ENCODE results near the gene FGF21.

The FGF21 gene

DNA sequence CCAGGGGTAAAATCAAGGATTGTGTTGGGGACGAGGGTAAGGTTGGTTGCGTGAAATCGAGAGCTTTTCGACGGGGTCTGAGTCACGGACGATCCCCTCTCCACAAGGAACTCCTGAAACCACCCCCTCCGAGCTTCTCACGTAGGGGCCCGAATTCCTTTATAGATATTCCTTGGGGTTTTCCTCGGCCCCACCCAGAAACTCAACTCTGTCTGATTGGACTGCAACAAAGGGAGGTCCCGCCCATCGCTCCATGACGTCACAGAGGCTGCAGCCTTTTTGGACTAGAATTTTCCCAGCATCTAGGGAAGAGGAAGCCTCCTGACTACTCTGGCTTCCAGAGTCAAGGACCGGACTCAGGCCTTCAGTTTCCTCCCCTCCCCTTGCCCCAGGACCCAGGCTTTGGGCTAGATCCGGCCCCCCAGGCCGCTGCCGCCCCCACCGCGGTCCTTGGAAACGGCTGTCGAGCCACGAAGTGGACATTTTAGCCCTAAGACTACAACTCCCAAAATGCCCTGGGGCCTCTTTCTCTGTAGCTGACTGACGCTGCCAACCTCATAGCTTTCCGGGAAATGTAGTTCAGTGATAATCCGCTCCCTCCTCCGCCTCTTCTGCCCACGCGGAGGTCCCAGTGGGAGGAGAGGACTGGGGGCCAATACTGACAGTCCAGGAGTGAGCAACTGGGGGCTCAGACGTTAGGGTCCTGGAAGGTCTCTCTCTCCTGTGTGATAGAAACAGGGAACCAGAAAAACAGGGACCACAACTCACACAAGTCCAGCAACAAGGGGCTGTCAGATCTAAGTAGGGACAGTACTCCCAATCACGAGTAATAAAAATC lies 8.4 kb upstream of the FGF21 start, which contains the start of gene IZUMO1 (continued):
- TF ChIP-seq MEIS1 (CRISPR knock-in tag; IDR thresholded peaks at IDR 0.05; ENCODE audit: borderline replicate concordance) (no peak), SP2 (tag by site-specific recombination; IDR thresholded peaks at IDR 0.05) (peak; percentile 52), ZFP41 (tag by site-specific recombination; IDR thresholded peaks at IDR 0.05; ENCODE audit: borderline replicate concordance) (no peak), ZNF785 (tag by site-specific recombination; IDR thresholded peaks at IDR 0.05) (no peak), SCRT2 (tag by site-specific recombination; IDR thresholded peaks at IDR 0.05) (no peak), ZBTB21 (tag by site-specific recombination; IDR thresholded peaks at IDR 0.05) (peak; percentile 89), ZNF214 (tag by site-specific recombination; IDR thresholded peaks at IDR 0.05; ENCODE audit: borderline replicate concordance) (no peak), GLIS1 (tag by site-specific recombination; IDR thresholded peaks at IDR 0.05) (peak; percentile 63), ZBTB17 (tag by site-specific recombination; IDR thresholded peaks at IDR 0.05) (peak; percentile 79), KLF10 (tag by site-specific recombination; IDR thresholded peaks at IDR 0.05) (no peak), ZNF76 (tag by site-specific recombination; IDR thresholded peaks at IDR 0.05; ENCODE audit: borderline replicate concordance, low read depth) (peak; percentile 96)
- TF ChIP-seq, protein P1, sequence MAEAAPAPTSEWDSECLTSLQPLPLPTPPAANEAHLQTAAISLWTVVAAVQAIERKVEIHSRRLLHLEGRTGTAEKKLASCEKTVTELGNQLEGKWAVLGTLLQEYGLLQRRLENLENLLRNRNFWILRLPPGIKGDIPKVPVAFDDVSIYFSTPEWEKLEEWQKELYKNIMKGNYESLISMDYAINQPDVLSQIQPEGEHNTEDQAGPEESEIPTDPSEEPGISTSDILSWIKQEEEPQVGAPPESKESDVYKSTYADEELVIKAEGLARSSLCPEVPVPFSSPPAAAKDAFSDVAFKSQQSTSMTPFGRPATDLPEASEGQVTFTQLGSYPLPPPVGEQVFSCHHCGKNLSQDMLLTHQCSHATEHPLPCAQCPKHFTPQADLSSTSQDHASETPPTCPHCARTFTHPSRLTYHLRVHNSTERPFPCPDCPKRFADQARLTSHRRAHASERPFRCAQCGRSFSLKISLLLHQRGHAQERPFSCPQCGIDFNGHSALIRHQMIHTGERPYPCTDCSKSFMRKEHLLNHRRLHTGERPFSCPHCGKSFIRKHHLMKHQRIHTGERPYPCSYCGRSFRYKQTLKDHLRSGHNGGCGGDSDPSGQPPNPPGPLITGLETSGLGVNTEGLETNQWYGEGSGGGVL (tag by site-specific recombination; IDR thresholded peaks at IDR 0.05): no peak
- TF ChIP-seq, protein P2, sequence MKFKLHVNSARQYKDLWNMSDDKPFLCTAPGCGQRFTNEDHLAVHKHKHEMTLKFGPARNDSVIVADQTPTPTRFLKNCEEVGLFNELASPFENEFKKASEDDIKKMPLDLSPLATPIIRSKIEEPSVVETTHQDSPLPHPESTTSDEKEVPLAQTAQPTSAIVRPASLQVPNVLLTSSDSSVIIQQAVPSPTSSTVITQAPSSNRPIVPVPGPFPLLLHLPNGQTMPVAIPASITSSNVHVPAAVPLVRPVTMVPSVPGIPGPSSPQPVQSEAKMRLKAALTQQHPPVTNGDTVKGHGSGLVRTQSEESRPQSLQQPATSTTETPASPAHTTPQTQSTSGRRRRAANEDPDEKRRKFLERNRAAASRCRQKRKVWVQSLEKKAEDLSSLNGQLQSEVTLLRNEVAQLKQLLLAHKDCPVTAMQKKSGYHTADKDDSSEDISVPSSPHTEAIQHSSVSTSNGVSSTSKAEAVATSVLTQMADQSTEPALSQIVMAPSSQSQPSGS (tag by site-specific recombination; IDR thresholded peaks at IDR 0.05; ENCODE audit: low read depth): peak; percentile 95

DNA sequence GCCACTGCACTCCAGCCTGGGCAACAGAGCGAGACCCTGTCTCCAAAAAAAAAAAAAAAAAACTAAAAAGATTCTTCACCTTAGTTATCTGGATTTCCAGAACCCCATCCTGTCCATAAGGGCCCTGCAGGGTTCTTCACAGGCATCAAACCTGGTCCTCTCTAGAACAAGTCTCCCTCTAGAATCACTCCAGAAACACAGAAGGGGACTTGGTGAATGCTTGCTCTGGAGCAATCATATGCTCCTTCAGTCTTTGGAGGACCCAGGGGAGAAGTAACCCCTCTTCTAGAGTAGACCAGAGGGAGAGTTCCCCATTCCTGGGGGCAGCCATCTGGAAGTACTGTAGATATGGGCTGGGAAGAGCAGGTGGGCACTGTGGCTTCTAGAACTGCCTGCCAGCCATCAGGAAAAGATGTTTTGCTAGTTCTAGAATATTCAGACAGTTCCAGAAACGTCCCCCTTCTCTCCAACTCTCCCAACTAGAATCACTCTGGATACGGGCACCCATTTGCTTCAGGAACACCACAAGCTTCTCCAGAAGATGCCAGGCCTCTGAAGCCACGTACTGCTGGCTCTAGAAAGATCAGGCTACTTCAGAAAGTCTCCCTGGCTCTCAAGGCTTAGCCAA lies 5.6 kb upstream of the FGF21 start:
- Histone ChIP-seq H3K4me1 (ENCODE audit: control insufficient read depth, insufficient read depth, low read length) (peaks cover 3% of the 10 kb centered on the region; the same call in 1 of the 2 replicates), H3K9me3 (ENCODE audit: control insufficient read depth, insufficient read depth, low read depth, low read length) (no peaks in the 10 kb centered on the region), H3K4me3 (ENCODE audit: low read depth, low read length) (no peak overlapping the region), H3K36me3 (ENCODE audit: control insufficient read depth in 2 of 2, insufficient read depth in 1 of 2, low read length in 2 of 2) (no peaks in the 10 kb centered on the region), H3K27ac (ENCODE audit: extremely low read depth, low read depth, low read length) (no peak overlapping the region)
- TF ChIP-seq ZNF843 (tag by site-specific recombination; IDR thresholded peaks at IDR 0.05): no peak
- TF ChIP-seq, protein P3, sequence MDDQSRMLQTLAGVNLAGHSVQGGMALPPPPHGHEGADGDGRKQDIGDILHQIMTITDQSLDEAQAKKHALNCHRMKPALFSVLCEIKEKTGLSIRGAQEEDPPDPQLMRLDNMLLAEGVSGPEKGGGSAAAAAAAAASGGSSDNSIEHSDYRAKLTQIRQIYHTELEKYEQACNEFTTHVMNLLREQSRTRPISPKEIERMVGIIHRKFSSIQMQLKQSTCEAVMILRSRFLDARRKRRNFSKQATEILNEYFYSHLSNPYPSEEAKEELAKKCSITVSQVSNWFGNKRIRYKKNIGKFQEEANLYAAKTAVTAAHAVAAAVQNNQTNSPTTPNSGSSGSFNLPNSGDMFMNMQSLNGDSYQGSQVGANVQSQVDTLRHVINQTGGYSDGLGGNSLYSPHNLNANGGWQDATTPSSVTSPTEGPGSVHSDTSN (CRISPR knock-in tag; IDR thresholded peaks at IDR 0.05): no peak
- no peak for TF ChIP-seq MZF1 (tag by site-specific recombination; IDR thresholded peaks at IDR 0.05; ENCODE audit: borderline replicate concordance)
- TF ChIP-seq ZNF404 (tag by site-specific recombination; IDR thresholded peaks at IDR 0.05): no peak
- TF ChIP-seq ZNF169 (tag by site-specific recombination; IDR thresholded peaks at IDR 0.05): no peak
- ChIA-PET POLR2A (no interaction called here), CTCF (no interaction called here)

DNA sequence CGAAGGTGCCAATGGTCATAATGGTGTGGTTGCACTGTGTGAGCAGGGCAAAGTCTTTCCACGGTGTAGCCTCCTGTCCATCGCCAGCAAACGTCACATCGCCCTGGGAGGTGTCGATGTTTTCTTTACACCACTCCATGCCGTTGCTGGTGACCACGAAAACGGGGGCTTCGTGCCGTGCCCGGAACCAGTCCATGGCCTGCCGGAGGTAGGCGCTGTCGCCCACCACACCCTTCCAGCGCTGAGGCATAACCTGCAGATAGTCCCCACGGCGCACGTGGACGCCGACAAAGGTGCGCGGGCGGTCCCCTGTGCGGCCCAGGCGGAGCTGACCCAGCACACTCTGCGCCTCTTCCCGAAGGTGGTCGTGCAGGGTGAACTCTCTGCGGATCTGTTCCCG lies 5.0 kb upstream of the FGF21 start:
- Histone ChIP-seq H3K4me3 (ENCODE audit: low read depth, low read length) (no peak overlapping the region), H3K9me3 (ENCODE audit: control insufficient read depth, insufficient read depth, low read depth, low read length) (no peaks in the 10 kb centered on the region), H3K36me3 (ENCODE audit: control insufficient read depth in 2 of 2, insufficient read depth in 1 of 2, low read length in 2 of 2) (no peaks in the 10 kb centered on the region), H3K27ac (ENCODE audit: extremely low read depth, low read depth, low read length) (no peak overlapping the region), H3K4me1 (ENCODE audit: control insufficient read depth, insufficient read depth, low read length) (peaks cover 3% of the 10 kb centered on the region; the same call in 1 of the 2 replicates)
- ChIA-PET CTCF (interaction anchor here (0.6 to 1.5 kb wide), 2 partner anchors 23 to 76 kb away, joined by 3 to 5 read pairs; no protein-coding TSS in a partner anchor), POLR2A (no interaction called here)
- TF ChIP-seq, protein P4, sequence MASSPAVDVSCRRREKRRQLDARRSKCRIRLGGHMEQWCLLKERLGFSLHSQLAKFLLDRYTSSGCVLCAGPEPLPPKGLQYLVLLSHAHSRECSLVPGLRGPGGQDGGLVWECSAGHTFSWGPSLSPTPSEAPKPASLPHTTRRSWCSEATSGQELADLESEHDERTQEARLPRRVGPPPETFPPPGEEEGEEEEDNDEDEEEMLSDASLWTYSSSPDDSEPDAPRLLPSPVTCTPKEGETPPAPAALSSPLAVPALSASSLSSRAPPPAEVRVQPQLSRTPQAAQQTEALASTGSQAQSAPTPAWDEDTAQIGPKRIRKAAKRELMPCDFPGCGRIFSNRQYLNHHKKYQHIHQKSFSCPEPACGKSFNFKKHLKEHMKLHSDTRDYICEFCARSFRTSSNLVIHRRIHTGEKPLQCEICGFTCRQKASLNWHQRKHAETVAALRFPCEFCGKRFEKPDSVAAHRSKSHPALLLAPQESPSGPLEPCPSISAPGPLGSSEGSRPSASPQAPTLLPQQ (tag by site-specific recombination; IDR thresholded peaks at IDR 0.05): no peak
- TF ChIP-seq ZBTB20 (tag by site-specific recombination; IDR thresholded peaks at IDR 0.05) (no peak), ZNF548 (tag by site-specific recombination; IDR thresholded peaks at IDR 0.05) (no peak)
